CD4-positive, alpha-beta T cell treated with Interferon alpha-2 for 1 hour (primary cell): ENCODE results near the gene CALR3.
A peak's percentile ranks its signal among the peaks of the same experiment; 100 is the strongest.
"Not testable (repeated sequence)": the region's sequence is repeated elsewhere in the genome, so short reads cannot be mapped to it uniquely, and the experiment has no call there.

ENCODE experiments used
- DNase-seq, 2 donors: peaks; one replicate each; pipeline ENCODE4 v3.0.0-alpha.2; 2020 to 2022

Gene CALR3

DNA sequence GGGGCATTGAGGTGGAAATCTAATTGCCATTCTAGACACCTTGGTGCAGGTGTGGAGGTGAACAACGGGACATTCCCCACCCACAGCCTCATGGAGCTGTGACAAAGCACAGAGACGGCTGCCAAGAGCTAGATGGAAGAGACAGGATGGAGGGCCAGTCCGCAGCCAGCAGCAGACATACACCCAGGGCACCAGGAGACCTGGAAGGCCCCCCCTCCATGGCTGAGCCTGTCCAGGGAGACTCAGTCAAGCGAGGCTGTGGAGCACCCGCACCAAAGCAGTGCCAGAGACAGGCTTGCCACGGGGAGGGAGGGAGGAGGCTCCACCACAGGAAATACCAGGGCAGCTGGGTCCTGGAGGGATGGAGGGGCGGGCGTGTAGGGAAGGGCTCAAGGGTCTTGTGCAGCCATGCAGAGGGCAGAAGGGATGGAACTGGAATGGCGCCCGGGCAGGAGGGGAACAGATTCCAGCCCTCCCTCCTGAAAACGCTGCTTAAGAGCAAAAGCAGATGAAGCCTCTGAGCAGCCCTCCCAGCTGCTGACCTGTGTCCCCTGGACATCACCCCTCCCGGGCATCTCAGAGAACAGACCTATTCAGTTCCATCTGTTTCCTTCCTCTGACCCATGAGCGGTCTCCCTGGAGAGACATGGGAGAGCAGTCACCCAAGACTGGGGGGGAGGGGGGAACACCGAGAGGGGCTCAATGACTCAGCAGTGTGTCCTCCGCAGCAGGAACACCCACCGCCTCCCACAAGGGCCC, 38.6 kb downstream of the CALR3 start:
- no peak for DNase-seq

GRCh38 chr19:16456652-16457194, 39.2 kb downstream of the CALR3 start:
- DNase-seq, result no peak

DNA sequence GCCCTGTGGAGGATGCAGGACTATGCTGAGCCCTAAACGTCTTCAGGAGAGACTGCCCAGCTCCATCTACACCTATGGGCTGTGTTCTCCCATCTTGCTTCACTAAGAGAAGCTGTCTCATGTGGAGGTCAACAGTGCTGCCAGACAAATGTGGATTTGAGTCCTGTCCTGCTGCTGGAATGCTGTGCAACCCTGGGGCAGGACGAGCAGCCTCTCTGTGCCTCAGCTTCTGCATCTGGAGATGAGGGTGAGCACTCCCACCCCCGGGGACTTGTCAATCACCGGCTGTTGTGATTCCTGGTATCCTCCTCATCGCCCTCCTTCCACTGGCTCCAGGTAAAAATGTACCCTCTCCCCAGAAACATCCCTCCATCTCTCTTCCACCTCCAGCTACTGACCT, 40.5 kb downstream of the CALR3 start:
- DNase-seq, result no peak

- DNase-seq, result no peak
These were observed 41.5 kb downstream of the CALR3 start for GRCh38 chr19:16454351-16454918.

DNA sequence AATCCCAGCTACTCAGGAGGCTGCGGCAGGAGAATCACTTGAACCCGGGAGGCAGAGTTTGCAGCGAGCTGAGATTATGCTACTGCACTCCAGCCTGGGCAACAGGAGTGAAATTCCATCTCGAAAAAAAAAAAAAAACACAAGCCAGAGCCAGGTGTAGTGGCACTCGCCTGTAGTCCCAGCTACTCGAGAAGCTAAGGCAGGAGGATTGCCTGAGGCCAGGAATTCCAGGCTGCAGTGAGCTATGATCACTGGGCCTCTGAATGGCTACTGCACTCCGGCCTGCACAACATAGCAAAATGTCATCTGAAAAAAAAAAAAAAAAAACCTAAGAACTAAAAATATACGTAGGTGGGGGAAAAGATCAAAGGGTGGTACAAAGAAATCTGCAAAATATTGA, 43.6 kb downstream of the CALR3 start:
- DNase-seq, result no peak

DNA sequence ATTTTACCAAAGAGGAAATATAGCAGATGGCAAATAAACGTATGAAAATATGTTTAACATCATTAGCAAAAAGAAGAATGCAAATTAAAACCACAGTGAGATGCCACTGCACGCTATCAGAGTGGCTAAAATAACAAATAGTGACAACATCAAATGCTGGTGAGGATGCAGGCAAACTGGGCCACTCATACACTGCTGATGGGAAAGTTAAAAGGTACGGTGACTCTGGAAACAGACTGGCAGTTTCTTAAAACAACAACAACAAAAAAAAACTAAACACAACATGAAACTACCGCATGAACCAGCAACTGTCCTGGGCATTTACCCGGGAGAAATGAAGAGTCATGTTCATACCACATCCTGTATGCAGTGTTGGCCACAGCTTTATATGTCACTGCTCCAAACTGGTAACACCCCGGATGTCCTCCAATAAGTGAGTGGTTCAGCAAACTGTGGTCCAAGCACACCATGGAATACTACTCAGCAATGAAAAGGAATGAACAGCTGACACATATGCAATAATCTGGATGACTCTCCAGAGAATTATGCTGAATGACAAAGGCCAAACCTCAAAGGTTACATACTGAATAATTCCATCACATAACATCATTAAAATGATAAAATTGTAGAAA, 46.5 kb downstream of the CALR3 start:
- DNase-seq, result peak; percentile 58 to 64

DNA sequence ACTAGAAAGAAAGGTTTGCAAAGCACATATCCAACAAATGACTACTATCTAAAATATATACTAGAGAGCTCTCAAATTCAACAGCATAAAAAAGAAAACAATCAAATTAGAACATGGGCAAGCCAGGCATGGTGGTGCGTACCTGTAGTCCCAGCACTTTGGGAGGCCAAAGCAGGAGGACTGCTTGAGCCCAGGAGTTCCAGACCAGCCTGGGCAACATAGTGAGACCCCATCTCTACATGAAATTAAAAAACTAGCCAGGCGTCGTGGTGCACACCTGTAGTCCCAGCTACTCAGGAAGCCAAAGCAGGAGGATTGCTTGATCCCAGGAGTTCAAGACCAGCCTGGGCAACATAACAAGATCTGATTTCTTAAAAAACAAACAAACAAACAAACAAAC, 47.1 kb downstream of the CALR3 start:
- not testable (repeated sequence) for DNase-seq

DNA sequence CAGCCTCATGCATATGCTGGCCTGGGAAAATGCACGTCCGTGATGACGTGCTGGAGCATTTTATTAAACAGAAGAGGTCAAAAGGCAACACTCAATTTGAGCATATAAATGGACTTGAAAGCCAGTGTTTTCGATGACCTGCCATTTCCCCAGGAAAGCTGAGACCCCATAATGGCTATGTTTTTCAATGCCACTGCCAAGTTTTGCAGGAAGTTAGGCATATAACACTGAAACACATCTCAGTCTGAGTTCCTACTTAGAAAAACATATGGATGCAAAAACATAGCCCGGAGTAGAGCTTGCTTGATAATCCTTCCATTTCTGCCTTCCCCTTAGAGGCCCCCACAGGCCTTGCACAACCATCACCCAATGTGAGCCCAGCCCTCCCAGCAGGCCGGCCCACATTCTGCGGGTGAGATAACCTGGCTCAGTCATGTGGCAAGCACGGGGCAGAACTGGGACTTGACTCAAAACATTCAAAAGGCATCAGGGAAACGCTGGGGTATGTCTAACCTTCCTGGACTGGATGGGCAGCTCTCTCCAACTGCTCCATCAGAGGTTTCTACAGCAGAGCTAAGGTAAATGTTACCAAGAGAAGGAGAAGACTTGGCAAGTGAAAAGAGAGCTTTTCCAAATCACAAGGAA, 49.1 kb downstream of the CALR3 start:
- peak; percentile 50 to 52 for DNase-seq

DNA sequence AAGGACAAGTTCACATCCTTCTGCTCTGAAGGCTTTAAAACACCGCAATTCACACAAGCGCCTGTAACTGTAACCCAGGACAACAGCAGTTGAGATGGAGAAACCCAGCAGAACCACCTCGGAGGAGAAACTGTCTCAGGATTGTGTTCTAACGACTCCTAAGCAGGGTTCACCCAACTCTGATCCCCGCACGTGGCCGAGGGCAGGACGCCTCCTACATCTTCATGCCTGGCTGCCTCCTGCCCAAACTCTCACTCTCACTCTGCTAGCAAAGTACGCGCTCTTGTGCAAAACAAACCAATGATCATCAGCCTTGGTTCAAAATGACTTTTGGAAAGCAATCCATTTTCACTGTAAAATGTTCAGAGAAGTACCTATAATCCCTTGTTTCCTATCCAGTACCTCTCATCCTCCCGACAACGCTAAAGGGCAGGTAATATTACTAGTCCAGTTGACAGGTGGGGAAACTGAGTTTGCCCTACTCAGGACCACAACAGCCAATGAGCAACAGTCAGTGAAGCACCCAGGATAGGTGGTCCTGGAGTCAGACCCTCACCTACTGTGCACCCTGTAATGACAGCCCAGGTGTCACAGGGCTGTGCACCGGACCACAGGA, 49.8 kb downstream of the CALR3 start:
- DNase-seq, result no peak

GRCh38 chr19:16445238-16446107, 50.5 kb downstream of the CALR3 start:
- peak in 1 of 2 donors; percentile 59 for DNase-seq

DNA sequence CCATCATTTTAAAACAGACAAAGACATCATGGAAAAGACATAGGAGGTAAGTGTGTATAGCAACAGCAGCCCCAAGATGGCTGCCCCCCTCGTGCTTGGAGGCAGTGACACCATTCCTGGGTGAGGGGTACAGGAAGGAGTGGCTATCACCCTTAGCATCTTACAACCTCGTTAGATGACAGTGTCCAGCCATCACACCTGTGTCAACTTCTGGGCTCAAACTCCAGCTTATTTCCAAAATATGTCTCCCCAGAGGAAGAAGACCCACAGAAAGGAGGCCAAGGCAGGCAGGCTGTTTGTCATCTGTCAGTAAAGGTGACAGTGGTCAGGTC, 51.7 kb downstream of the CALR3 start:
- no peak for DNase-seq

GRCh38 chr19:16442386-16443276, 53.3 kb downstream of the CALR3 start:
- DNase-seq, result no peak

- DNase-seq, result no peak
These were observed 54.3 kb downstream of the CALR3 start for GRCh38 chr19:16441661-16442162.

GRCh38 chr19:16436780-16437332, 59.1 kb downstream of the CALR3 start:
- no peak for DNase-seq

DNA sequence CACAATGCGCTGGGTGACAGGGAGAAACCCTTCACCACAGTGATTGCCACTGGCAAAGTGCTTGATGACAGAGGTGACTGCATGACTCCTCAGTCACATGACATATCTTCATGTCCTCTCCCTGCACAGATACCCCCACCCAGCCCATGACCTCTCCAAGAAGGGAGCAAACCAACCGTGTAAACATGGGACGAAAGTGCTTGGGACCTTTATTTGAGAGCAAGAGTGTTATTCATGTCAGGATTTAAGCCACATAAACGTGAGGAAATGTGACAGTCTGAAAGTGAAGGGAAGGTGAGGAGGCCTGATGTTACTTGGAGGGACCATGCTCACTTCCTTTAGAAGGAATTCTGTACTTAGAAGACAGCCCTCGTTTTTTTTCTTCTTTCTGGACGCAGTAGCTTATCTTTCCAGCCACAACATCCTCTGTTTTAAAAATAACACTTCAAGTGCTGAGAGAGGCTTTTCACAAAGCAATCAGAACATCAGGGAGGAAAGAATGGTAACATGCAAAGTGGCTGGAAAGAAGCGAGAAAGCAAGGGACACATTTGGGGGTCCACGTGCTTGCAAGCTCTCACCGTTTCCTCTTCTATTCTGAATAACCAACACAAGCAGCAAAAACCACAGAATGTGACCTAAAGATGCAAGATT, 59.8 kb downstream of the CALR3 start:
- no peak for DNase-seq

DNA sequence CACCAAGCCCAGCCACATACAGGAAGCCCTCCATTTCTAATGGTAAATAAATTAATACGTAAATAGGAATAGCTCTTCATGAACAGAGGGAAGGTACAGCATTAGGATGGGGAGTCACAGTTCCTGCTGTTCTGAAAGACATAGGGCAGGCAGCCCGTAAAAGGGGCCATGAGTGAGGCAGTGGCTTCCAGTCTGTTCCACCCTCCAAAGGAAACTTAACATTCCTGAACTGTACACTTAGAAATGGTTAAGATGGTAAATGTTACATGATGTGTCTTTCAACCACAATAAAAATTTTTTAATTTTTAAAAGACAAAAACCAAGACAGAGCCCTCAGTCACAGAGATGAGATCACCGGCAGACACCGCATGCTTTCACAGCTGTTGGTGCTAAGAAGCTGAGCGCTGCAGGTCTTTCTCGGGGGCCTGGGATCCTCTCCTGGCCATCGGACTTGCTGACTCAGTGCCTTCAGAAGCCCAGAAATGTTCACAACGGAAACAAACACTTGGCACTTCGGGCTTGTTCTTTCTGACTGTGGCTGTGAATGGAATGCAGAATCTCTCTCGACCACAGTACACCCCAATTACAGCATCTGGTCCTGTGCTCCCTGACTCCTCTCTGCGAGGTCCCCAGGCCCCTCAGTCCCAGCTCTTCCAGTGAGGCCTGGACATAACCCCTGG, 60.6 kb downstream of the CALR3 start:
- DNase-seq, result peak in 1 of 2 donors; percentile 11

DNA sequence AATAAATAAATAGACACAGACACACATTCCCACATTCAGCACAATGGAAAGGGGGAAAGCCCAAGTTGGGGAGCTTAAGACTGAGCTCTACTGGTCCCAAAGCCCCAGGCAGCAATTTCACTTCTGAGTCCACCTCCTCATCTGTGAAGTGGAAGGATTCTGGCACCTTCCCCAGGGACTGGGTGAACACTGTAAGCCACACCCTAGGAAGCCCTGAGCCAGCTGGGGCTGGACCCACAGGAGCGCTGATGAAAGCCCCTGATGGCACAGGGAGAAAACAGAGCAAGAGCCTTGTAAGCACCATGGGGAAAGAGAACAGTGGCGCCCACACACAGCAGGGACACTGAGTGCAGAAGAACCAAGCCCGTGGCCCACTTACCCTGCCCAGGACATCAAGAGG, 62.0 kb downstream of the CALR3 start:
- no peak for DNase-seq

DNA sequence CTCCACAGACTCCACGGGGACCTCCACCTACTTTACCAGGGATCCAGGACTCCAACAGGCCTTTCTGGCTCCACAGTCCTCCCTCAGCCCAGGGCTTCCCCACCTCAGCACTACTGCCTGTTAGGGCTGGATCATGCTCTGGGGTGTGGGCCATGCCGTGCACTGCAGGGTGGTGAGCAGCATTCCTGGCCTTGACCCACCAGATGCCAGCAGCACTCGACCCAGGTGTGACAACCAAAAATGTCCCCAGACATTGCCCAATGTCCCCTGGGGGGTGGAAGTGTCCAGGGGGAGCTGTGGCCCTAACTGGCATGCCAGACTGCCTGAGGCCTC, 66.2 kb downstream of the CALR3 start:
- no peak for DNase-seq

DNA sequence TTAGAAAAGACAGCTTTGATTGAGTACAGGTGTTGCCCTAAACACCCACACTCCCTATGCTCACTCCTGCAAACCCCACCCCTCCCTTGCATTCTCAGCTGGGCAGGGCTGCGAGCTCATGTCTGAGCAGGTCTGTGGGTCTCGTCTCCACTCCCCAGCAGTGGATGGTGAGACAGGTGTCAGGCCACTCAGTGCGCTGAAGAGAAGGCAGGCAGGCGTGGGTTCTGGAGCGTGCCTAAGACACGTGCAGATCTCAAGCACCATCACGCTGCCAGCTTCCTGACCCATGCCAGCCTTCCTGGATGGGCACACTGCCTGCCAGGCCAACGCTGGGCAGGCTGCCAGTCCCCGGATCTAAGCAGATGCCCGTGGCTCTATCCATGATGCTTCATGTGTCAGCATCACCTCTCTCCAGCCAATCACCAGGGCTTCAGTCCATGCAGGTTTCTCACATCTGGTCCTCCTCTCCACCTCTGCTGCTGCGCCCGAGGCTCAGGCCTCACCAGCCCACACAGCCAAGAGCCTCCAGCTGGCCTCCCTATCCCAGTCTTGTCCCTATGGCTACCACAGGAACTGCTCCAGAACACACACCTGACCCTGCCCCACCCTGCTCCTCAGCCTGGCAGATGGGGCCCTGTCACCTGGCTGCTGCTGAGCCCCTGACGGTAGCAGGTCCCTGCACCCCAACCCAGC, 66.8 kb downstream of the CALR3 start:
- peak in 1 of 2 donors; percentile 9 for DNase-seq
